K562 (cell line): ENCODE measurements around the gene TBC1D17. TPM values are rescaled to one million over a fixed set of nuclear protein-coding genes. Genes with fewer than 3 reads are reported as not detected.

Source experiments
- AFF1 ChIP-seq, 2 experiments: fragments of 450-650 bp; IDR thresholded peaks; 2 replicates each; pipeline ENCODE4 v1.6.1; 2018; ENCODE audit warnings: mild to moderate bottlenecking in 2 of 2, low read depth in 1 of 2; ENCODE audit not compliant: partially characterized antibody in 2 of 2
- BCL6 ChIP-seq: fragments of 250-450 bp; sonication (Bioruptor Pico); IDR thresholded peaks from 2 replicates; pipeline ENCODE4 v1.4.0; 2020
- CCAR2 ChIP-seq: fragments of 200-400 bp; formaldehyde crosslinking; IDR thresholded peaks from 2 replicates; pipeline ENCODE4 v1.6.1; 2017; ENCODE audit warnings: mild to moderate bottlenecking, low read depth, low read length
- ESRRA ChIP-seq: fragments of 450-650 bp; IDR thresholded peaks from 2 replicates; pipeline ENCODE4 v1.6.1; 2014; ENCODE audit warnings: low read depth, mild to moderate bottlenecking, moderate library complexity, borderline replicate concordance
- GATA2 ChIP-seq: sonication (generic); formaldehyde crosslinking; IDR thresholded peaks from 2 replicates; pipeline ENCODE4 v1.4.0; 2020; ENCODE audit warnings: mild to moderate bottlenecking, missing genetic modification reagents
- HDGF ChIP-seq: fragments of 450-650 bp; IDR thresholded peaks from 2 replicates; pipeline ENCODE4 v1.6.1; 2016
- MLLT1 ChIP-seq, 2 experiments: fragments of 450-650 bp; IDR thresholded peaks; 2 replicates each; pipeline ENCODE4 v1.6.1; 2016
- NFYB ChIP-seq: IDR thresholded peaks from 2 replicates; pipeline ENCODE4 v1.6.1; 2011; ENCODE audit warnings: mild to moderate bottlenecking, moderate library complexity; ENCODE audit not compliant: insufficient read length; ENCODE audit errors: extremely low read depth
- NR2F6 ChIP-seq: fragments of 450-650 bp; formaldehyde crosslinking; IDR thresholded peaks from 2 replicates; pipeline ENCODE4 v1.4.0; 2020; ENCODE audit warnings: mild to moderate bottlenecking
- RBM14 ChIP-seq: fragments of 200-400 bp; formaldehyde crosslinking; IDR thresholded peaks from 2 replicates; pipeline ENCODE4 v1.6.1; 2018; ENCODE audit warnings: low read depth, mild to moderate bottlenecking, low read length, moderate library complexity, borderline replicate concordance; ENCODE audit not compliant: insufficient read depth
- RFX1 ChIP-seq: fragments of 450-650 bp; IDR thresholded peaks from 2 replicates; pipeline ENCODE4 v1.6.1; 2016; ENCODE audit warnings: mild to moderate bottlenecking, moderate library complexity
- SOX6 ChIP-seq: fragments of 450-650 bp; IDR thresholded peaks from 2 replicates; pipeline ENCODE4 v1.6.1; 2014; ENCODE audit warnings: mild to moderate bottlenecking
- TCF7L2 ChIP-seq: fragments of 150-350 bp; IDR thresholded peaks from 2 replicates; pipeline ENCODE4 v1.6.1; 2016; ENCODE audit warnings: low read depth, mild to moderate bottlenecking, low read length, moderate library complexity
- TOE1 ChIP-seq, 2 experiments: fragments of 450-650 bp in 1 of 2; sonication (generic) in 1 of 2; formaldehyde crosslinking in 1 of 2; IDR thresholded peaks; 2 replicates each; pipeline versions ENCODE4 v1.7.1 to v1.8.0; 2016 to 2022; ENCODE audit warnings: borderline replicate concordance in 2 of 2, mild to moderate bottlenecking in 2 of 2, antibody characterized with exemption in 1 of 2, inconsistent platforms in 1 of 2, low read depth in 1 of 2, missing genetic modification reagents in 1 of 2, moderate library complexity in 1 of 2
- XRCC3 ChIP-seq: fragments of 450-650 bp; IDR thresholded peaks from 2 replicates; pipeline ENCODE4 v1.6.1; 2017; ENCODE audit warnings: mild to moderate bottlenecking, moderate library complexity
- ZBED1 ChIP-seq: IDR thresholded peaks from 2 replicates; pipeline ENCODE4 v1.6.1; 2014
- ZHX1 ChIP-seq: fragments of 150-350 bp; conservative IDR thresholded peaks from 2 replicates; pipeline ENCODE4 v1.6.1; 2014; ENCODE audit warnings: low read length
- ZKSCAN1 ChIP-seq: fragments of 150-350 bp; IDR thresholded peaks from 2 replicates; pipeline ENCODE4 v1.6.1; 2016; ENCODE audit warnings: low read depth, low read length
- ZNF174 ChIP-seq: fragments of 250-450 bp; sonication (Bioruptor Pico); IDR thresholded peaks from 2 replicates; pipeline ENCODE4 v1.4.0; 2020; ENCODE audit warnings: mild to moderate bottlenecking
- ZNF282 ChIP-seq: sonication (generic); formaldehyde crosslinking; IDR thresholded peaks from 2 replicates; pipeline ENCODE4 v1.8.1; 2023; ENCODE audit warnings: missing genetic modification reagents
- ZNF589 ChIP-seq: fragments of 200-800 bp; sonication (Bioruptor generic); IDR thresholded peaks from 2 replicates; pipeline ENCODE4 v1.6.1; 2016; ENCODE audit warnings: low read depth, missing genetic modification characterization, missing compliant biosample characterization
- polyA plus RNA-seq, 8 experiments: library from polyadenylated mRNA; depleted of rRNA in 4 of 8; stranded (reverse) in 5 of 8; unstranded in 3 of 8; fragments of >200 nt; fragmentation: Nextera tagmentation in 2 of 8; fragmentation: Illumina TruSeq in 1 of 8; extraction: Ambion mirVana in 2 of 8; extraction: Trizol in 1 of 8; gene quantifications; 2 replicates each; pipeline versions ENCODE4 v1.2.1 to v1.2.3, GENCODE V29; 2011 to 2014; ENCODE audit warnings: inconsistent platforms in 1 of 8, missing spikeins in 1 of 8
- total RNA-seq, 7 experiments: library from RNA; depleted of rRNA in 6 of 7; stranded (reverse); fragments of >200 nt in 6 of 7; fragmentation: Illumina TruSeq in 2 of 7; extraction: Trizol in 2 of 7; gene quantifications; 2 replicates each; pipeline versions ENCODE4 v1.2.1 to v1.2.3, GENCODE V29; 2011 to 2021; ENCODE audit warnings: low replicate concordance in 1 of 7

TBC1D17 gene
- total and polyA plus RNA-seq, 9 of the 15 experiments (the other 6 are each of a cell fraction or from before 2014, with no cell fraction given) = 0.42 to 16.0 (median 3.8) TPM

GRCh38 chr19:49889687-49890348 lies 12.3 kb downstream of the TBC1D17 start (continued):
- no peak for TF ChIP-seq GATA2 (CRISPR knock-in tag)
- peak; percentile 75; the same call in 1 of the 2 replicates for TF ChIP-seq TOE1 (IDR thresholded peaks at IDR 0.05; ENCODE audit: borderline replicate concordance)
- peak; percentile 99 for TF ChIP-seq TOE1 (CRISPR knock-in tag; IDR thresholded peaks at IDR 0.05; ENCODE audit: borderline replicate concordance, low read depth)
- no peak for TF ChIP-seq AFF1 (IDR thresholded peaks at IDR 0.05; ENCODE audit: low read depth in 1 of 2, partially characterized antibody in 2 of 2)
- no peak for TF ChIP-seq NR2F6 (CRISPR knock-in tag)
- TF ChIP-seq CCAR2 = no peak
- TF ChIP-seq ZBED1 = peak; percentile 70; the same call in 1 of the 2 replicates
- no peak for TF ChIP-seq RFX1
- peak; percentile 83 for TF ChIP-seq SOX6
- TF ChIP-seq MLLT1 (IDR thresholded peaks at IDR 0.05) = peak in 1 of 2 experiments; percentile 60; a peak in 2 of 4 replicates
- TF ChIP-seq XRCC3 = no peak
- no peak for TF ChIP-seq HDGF
- TF ChIP-seq TCF7L2 = no peak
- no peak for TF ChIP-seq BCL6 (CRISPR knock-in tag)
- TF ChIP-seq ZHX1 = 0 out of 2 replicates have a peak, but pooled peaks have one; percentile 56
- TF ChIP-seq NFYB = no peak
- no peak for TF ChIP-seq ZNF174 (CRISPR knock-in tag)
- TF ChIP-seq ESRRA = peak; percentile 62
- TF ChIP-seq ZNF282 (CRISPR knock-in tag) = peak; percentile 99
- TF ChIP-seq ZKSCAN1 = peak; percentile 76; the same call in 1 of the 2 replicates
- 0 out of 2 replicates have a peak, but pooled peaks have one; percentile 50 for TF ChIP-seq RBM14
- TF ChIP-seq ZNF589 (CRISPR knock-in tag) = peak; percentile 93
